Stimulated activated CD4-positive, alpha-beta T cell treated with anti-CD3 and anti-CD28 coated beads, Interleukin-15, amount 100 ng/mL, for 48 hours (primary cell): ENCODE measurements around the gene APOBEC3F.
A peak's percentile ranks its signal among the peaks of the same experiment; 100 is the strongest.
"Not testable (repeated sequence)": the region's sequence is repeated elsewhere in the genome, so short reads cannot be mapped to it uniquely, and the experiment has no call there.

Source experiments
- DNase-seq, 2 donors: peaks; one replicate each; pipeline ENCODE4 v3.0.0-alpha.2; 2020; ENCODE audit warnings: low read depth in 2 of 2

APOBEC3F gene

DNA sequence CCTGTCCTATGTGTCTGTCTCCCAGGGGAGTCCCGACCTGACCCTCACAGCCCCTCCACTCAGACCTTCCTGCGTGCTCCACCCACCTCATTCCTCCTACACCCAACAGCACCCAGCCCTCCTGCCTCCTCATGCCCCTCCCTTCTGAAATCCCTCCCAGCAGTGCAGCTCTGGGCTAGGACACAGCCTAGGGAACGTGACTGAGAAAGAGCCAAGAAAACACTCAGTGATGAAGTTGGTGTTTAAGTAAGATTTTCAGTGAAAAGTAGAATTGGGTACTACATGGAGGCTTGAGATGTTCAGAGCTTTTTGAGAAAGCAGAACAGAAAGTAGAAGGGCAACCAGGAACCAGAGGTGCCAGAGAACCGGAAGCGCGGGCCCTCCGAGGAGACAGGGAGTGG is 31.9 kb downstream of the APOBEC3F start:
- not testable (repeated sequence) for DNase-seq

DNA sequence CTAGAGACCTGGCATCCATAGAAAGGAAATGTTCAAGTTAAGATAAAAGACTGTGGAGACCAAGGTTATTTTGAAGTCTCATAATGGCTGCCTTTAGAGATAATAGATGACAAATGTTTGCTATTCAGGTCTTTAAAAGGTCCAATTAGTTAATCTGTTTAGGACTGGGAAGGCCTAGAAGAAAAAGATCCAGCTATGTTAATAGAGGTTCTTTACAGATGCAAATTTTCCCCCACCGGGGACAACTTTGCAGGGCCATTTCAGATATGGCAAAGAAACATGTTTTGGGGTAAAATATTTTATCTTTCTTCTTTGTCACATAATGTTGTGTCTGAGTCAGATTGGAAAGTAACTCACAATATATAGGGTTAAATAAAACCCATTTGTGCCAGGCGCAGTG is 33.3 kb downstream of the APOBEC3F start:
- no peak for DNase-seq

DNA sequence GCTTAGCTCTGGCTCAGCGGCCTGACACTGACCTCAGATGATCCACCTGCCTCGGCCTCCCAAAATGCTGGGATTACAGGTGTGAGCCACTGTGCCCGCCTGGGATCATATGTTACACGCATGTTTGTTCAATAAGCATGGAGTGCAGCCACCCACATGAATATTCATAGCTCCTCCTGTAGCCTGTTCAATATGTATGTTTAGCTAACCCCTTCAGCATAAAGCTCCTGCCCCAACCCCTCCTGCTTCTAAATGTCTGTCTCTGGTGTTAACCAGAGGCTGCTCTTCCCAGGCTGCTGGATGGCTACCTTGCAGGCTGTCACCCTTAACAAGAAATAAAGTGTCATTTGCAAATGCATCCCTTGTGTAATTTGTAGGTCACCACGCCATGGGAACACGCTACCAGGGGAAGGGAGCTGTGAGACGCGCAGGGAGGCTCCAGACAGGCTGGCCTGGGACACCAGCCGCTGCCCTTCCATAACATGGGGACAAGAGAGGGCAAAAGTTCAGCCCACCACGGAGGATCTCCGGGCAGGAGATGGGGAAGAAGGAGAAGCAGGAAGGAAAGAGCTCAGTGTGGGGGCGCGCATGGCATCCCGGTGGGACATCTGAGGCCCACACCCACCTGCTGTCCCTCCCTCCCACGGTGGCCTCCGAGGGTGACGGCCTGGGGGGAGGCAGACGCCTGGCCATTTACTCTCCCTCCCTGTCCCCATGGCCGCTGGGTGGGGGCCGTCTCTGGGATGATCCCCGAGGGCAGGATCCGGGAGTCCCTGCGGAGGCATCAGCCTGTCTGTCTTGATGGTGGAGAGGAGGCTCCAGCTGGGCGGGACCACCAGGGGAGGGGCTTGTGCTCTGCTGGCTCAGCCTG is 35.7 kb downstream of the APOBEC3F start:
- DNase-seq: not testable (repeated sequence)

- DNase-seq: not testable (repeated sequence)
These were observed 36.6 kb downstream of the APOBEC3F start, which contains the start of gene APOBEC3G for GRCh38 chr22:39077026-39077840. Gene APOBEC3G (plus strand): TSS chr22:39077275. CDS start chr22:39077362, 87 bp downstream.

DNA sequence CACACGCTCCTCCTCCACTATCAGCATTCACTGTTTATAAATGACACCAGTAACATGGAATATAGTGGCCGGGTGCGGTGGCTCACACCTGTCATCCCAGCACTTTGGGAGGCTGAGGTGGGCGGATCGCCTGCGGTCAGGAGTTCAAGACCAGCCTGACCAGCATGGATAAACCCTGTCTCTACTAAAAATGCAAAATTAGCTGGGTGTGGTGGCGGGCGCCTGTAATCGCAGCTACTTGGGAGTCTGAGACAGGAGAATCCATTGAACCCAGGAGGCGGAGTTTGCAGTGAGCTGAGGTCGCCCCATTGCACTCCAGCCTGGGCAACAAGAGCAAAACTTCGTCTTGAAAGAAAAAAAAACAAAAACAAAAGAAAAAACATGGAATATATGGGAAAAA is 37.2 kb downstream of the APOBEC3F start:
- not testable (repeated sequence) for DNase-seq

DNA sequence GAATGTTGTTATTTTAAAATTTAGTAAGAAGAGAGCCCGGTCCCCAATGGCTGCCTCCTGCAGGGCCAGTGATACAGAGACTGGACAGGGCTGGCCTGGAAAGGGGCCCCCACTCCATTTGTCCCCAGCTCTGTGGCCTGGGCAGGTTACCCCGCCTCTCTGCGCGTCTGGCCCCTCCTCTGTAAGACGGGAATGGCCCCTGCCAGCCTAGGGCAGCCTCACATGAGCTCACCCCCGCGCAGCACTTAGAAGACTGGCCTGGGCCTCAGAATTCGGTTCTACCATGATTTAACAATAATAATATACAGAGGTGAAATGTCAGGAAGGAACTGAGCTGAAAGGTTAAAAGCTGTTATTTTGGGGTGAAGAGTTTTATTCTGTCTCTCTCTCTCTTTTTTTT is 37.7 kb downstream of the APOBEC3F start:
- DNase-seq: no peak

GRCh38 chr22:39079054-39079637 is 38.5 kb downstream of the APOBEC3F start:
- DNase-seq: not testable (repeated sequence)

DNA sequence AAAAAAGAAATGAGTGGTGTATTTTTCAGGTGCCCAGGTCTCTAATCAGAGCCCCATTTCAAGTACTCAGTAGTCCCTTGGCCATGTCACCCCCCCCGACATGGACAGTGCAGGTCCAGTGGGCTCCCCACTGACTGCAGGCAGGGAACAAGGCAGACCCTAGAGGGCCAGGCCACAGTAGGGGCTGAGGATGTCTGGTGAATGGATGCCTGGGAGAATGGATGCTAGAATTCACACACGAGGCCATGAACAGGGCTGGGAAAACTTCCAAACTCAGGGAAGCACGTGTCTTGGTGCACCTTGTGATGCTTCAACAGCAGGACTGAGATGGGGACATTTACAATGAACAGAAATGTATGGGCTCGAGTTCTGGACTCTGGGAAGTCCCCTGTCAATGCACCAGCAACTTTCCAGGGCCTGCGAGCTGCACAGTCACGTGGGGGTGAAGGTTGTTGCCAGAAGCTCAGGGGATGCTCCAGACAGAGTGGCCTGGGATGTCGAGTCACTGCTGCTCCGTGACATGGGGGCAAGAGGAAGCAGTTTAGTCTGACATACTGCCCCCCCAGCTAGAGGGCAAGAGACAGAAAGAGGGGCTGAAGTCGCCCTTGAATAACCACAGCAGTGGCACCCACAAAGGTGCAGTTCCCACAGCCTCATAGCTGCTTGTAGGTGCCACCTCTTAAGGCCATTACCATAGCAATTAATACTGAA is 39.5 kb downstream of the APOBEC3F start:
- DNase-seq: no peak

DNA sequence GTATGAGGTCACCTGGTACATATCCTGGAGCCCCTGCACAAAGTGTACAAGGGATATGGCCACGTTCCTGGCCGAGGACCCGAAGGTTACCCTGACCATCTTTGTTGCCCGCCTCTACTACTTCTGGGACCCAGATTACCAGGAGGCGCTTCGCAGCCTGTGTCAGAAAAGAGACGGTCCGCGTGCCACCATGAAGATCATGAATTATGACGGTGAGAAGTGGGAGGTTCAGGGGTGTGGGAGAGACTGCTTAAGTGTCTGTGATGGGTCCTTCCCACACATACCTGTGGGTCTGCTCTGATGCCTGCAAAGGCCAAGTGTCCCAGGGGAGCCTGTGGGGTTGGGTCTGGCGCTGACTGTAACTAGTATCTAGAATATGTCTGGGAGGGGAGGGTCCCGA is 40.4 kb downstream of the APOBEC3F start:
- no peak for DNase-seq

DNA sequence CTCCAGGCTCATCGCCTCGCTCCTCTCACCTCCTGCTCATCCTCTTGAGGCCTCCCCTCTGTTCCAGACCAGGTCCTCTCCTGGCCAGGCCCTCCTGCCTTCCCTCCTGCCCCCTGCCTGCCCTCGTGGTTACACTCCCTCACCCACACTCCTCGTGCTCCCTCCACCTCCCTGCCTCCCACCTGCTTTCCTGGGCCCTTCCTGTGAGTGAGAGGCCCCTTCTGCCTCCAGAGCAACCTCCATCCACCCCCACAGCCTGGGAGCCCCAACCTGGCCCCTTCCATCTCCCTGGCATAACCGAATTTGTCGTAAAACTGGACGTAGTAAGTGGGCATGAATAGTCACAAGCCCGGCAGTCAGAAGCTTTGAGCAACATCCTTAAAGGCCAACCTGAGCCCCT is 40.9 kb downstream of the APOBEC3F start:
- DNase-seq: no peak

DNA sequence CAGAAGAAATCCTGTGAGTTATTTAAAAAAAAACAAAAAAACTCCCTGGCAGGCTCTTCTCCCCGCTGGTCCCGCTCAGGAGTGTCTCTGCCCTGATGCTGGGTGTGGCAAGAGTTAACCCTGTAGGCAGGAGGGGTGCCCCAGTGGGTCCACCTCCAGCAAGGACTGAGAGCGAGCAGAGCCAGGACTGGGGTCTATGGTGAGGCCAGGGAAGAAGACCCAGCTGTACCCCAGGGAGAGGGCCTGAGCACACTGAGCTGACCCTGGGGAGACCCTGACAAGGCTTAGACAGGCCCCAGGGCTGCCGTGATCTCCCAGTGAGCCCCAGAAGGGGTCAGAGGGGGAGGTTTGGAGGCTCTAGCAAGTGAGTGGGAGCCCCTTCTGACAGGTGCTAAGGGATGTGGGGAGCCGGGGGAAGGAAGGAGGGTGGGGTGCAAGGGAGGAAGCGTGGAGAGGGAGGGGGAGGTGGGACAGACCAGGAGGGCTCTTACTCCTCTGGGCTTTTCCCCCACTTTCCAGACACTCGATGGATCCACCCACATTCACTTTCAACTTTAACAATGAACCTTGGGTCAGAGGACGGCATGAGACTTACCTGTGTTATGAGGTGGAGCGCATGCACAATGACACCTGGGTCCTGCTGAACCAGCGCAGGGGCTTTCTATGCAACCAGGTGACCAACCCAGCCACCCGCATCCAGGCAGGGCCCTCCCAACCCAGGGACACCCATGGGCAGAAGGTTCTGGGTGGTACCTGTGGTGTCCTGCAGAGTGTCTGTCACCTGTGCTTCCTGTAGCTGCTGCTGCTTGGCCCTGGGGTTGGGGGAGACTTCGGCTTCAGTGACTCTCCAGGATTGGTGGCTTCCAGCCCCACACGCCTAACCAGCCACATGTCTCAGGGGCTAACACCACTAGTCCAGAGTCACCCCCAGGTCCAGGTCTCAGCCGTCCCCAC is 42.8 kb downstream of the APOBEC3F start:
- DNase-seq: no peak

GRCh38 chr22:39084666-39085065 is 44.0 kb downstream of the APOBEC3F start:
- DNase-seq: no peak

- no peak for DNase-seq
These were observed 46.4 kb downstream of the APOBEC3F start for GRCh38 chr22:39087098-39087497.

DNA sequence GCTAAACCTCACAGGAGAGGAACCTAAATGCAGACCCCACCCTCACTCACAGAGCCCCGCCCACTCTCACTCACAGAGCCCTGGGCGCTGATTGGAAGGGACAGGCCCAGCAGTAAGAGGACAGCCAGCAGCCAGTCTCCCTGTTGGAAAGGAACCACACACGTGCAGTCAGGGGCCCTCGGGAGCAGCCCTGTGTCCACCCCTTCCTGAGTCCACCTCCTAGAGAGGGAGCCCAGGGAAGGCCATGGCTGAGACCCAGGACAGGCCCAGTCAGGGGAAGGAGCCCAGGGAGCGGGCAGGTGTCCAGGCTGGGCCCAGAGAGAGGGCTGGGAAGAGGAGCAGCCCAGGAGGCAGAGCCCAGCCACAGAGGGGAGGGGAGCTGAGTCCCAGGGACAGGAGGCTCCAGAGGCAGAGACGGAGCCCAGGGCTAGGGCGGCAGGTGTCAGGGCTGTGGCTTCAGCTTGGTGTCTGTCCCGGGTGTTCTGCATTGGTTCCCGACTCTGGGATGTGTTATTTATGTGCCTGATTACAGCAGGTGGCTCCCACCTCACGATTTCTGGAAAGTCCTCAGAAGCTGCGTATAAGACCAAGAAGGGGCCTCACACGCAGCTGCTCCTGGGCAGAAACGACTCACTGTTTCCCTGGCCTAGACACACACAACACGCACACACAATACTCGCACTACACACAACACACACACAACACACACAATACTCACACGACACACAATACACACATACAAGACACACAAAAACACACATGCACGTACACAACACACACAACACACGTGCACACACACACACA is 47.4 kb downstream of the APOBEC3F start:
- no peak for DNase-seq

GRCh38 chr22:39088685-39089032 is 48.0 kb downstream of the APOBEC3F start:
- DNase-seq: no peak

- DNase-seq: no peak
These were observed 49.3 kb downstream of the APOBEC3F start for GRCh38 chr22:39089928-39090327.

DNA sequence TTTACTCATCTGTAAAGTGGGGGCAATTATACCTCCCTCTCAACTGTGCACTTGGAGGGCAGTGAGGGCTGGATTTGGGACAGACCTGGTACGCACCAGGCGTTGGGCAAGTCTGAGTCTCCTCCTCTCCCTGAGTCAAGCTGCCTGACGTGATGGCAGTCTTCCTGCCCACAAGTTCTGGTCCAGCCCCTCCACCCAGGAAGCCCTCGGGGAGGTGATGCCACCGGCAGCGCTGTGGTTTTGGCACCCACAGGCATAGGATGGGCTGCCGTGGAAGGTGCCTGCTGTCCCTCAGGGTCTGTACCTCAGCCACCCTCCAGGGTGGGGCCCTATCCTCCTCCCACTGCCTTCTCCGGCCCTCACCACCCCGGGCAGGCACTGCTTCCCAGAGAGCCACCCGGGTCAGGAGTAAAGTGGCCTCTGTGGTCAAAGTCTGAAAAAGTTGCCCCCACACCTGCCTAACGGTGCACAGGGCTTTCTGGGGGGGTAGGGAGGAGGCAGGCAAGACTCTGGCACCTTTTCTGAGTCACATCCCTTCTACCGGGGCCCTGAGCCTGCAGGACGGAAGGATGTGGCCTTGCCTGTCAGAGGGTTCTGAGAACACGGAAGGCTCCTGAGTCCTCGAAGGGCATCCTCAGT is 49.9 kb downstream of the APOBEC3F start:
- DNase-seq: peak; percentile 76 to 82

GRCh38 chr22:39091126-39092081 is 50.7 kb downstream of the APOBEC3F start:
- no peak for DNase-seq
